Neural cell (in vitro differentiated cells): Measurements from ENCODE around the gene ABRAXAS1. TPM values are rescaled to one million over a fixed set of nuclear protein-coding genes. Genes with fewer than 3 reads are reported as not detected.
"Not testable (repeated sequence)": the region's sequence is repeated elsewhere in the genome, so short reads cannot be mapped to it uniquely, and the experiment has no call there.

Experiments used
- H2AFZ ChIP-seq: fragments of 200-600, 300-800 bp; sonication (generic), shearing (Covaris generic); 2 replicates; pipeline ENCODE4 v1.6.0; 2014; ENCODE audit warnings: low read depth, mild to moderate bottlenecking, antibody characterized with exemption, low read length, moderate library complexity
- H3F3A ChIP-seq: fragments of 200-600 bp; shearing (Covaris generic); 2 replicates; pipeline ENCODE4 v1.6.1; 2016; ENCODE audit warnings: mild to moderate bottlenecking, moderate library complexity, mixed read lengths, antibody characterized with exemption, low read length; ENCODE audit not compliant: insufficient read depth, poor library complexity, severe bottlenecking
- H3K27ac ChIP-seq: fragments of 200-600, 300-800 bp; sonication (generic), shearing (Covaris generic); 2 replicates; pipeline ENCODE4 v1.5.1; 2014; ENCODE audit warnings: mild to moderate bottlenecking, low read length, moderate library complexity
- H3K27me3 ChIP-seq: fragments of 300-800, 200-600 bp; sonication (generic), shearing (Covaris generic); 2 replicates; pipeline ENCODE4 v1.6.0; 2014; ENCODE audit warnings: mild to moderate bottlenecking, low read depth, low read length, moderate library complexity; ENCODE audit not compliant: insufficient read depth
- H3K36me3 ChIP-seq: fragments of 300-800, 200-600 bp; sonication (generic), shearing (Covaris generic); 2 replicates; pipeline ENCODE4 v1.5.1; 2014; ENCODE audit warnings: mild to moderate bottlenecking, antibody characterized with exemption, low read length, moderate library complexity; ENCODE audit not compliant: insufficient read depth
- H3K4me2 ChIP-seq: fragments of 300-800, 200-600 bp; sonication (generic), shearing (Covaris generic); 2 replicates; pipeline ENCODE4 v1.6.0; 2014; ENCODE audit warnings: mild to moderate bottlenecking, low read length
- H3K4me3 ChIP-seq: fragments of 300-800, 200-600 bp; sonication (generic), shearing (Covaris generic); 2 replicates; pipeline ENCODE4 v1.5.1; 2014; ENCODE audit warnings: mild to moderate bottlenecking, low read length, moderate library complexity
- H3K79me2 ChIP-seq: fragments of 200-600 bp; shearing (Covaris generic); replicated peaks from 2 replicates; pipeline ENCODE4 v1.6.0; 2014; ENCODE audit warnings: mild to moderate bottlenecking, low read length, moderate library complexity; ENCODE audit not compliant: insufficient read depth
- H3K9ac ChIP-seq: fragments of 300-800, 200-600 bp; sonication (generic), shearing (Covaris generic); 2 replicates; pipeline ENCODE4 v1.6.1; 2016; ENCODE audit warnings: mild to moderate bottlenecking, low read length, mixed read lengths
- H3K9me2 ChIP-seq: fragments of 200-600 bp; shearing (Covaris generic); 2 replicates; pipeline ENCODE4 v1.6.1; 2016; ENCODE audit warnings: mild to moderate bottlenecking, low read length, mixed read lengths; ENCODE audit not compliant: insufficient read depth
- H3K9me3 ChIP-seq: fragments of 200-600, 300-800 bp; sonication (generic), shearing (Covaris generic); 2 replicates; pipeline ENCODE4 v1.6.1; 2016; ENCODE audit warnings: mild to moderate bottlenecking, mixed run types, low read length, moderate library complexity, mixed read lengths
- H4K20me1 ChIP-seq: fragments of 200-600 bp; shearing (Covaris generic); 2 replicates; pipeline ENCODE4 v1.6.1; 2016; ENCODE audit warnings: mild to moderate bottlenecking, mixed run types; ENCODE audit not compliant: insufficient read depth
- EP300 ChIP-seq: fragments of 450-650 bp; conservative IDR thresholded peaks from 2 replicates; pipeline ENCODE4 v1.6.1; 2014; ENCODE audit warnings: antibody characterized with exemption, mild to moderate bottlenecking, moderate library complexity; ENCODE audit not compliant: poor library complexity, severe bottlenecking
- EZH2 ChIP-seq: fragments of 200-600, 300-800 bp; shearing (Covaris generic), sonication (generic); IDR thresholded peaks from 2 replicates; pipeline ENCODE4 v1.6.1; 2014; ENCODE audit warnings: antibody characterized with exemption, low read length, borderline replicate concordance, mild to moderate bottlenecking; ENCODE audit not compliant: insufficient read depth, poor library complexity, severe bottlenecking
- MXI1 ChIP-seq: fragments of 450-650 bp; conservative IDR thresholded peaks from 2 replicates; pipeline ENCODE4 v1.6.1; 2014; ENCODE audit warnings: antibody characterized with exemption, mild to moderate bottlenecking; ENCODE audit not compliant: poor library complexity, severe bottlenecking
- POLR2AphosphoS5 ChIP-seq: IDR thresholded peaks from 2 replicates; pipeline ENCODE4 v1.6.1; 2012
- RAD21 ChIP-seq: fragments of 450-650 bp; conservative IDR thresholded peaks from 2 replicates; pipeline ENCODE4 v1.6.1; 2014; ENCODE audit warnings: antibody characterized with exemption, mild to moderate bottlenecking, moderate library complexity
- REST ChIP-seq: IDR thresholded peaks from 2 replicates; pipeline ENCODE4 v1.6.1; 2012; ENCODE audit warnings: borderline replicate concordance
- SMC3 ChIP-seq: fragments of 450-650 bp; conservative IDR thresholded peaks from 2 replicates; pipeline ENCODE4 v1.6.1; 2014; ENCODE audit warnings: antibody characterized with exemption, mild to moderate bottlenecking, moderate library complexity; ENCODE audit not compliant: poor library complexity
- TAF1 ChIP-seq: IDR thresholded peaks from 2 replicates; pipeline ENCODE4 v1.6.1; 2012; ENCODE audit warnings: low read depth
- polyA plus RNA-seq: library from polyadenylated mRNA; depleted of rRNA; stranded (reverse); fragments of >200 nt; gene quantifications from 2 replicates; pipeline ENCODE4 v1.2.3, GENCODE V29; 2014
- TF ChIP-seq, protein P1 (sequence below): fragments of 450-650 bp; IDR thresholded peaks from 2 replicates; pipeline ENCODE4 v1.5.1; 2014; ENCODE audit warnings: antibody characterized with exemption, mild to moderate bottlenecking, moderate library complexity; ENCODE audit not compliant: poor library complexity, severe bottlenecking

ABRAXAS1 gene
- polyA plus RNA-seq, 1 donor from 2014 or later, result 1.1 TPM

DNA sequence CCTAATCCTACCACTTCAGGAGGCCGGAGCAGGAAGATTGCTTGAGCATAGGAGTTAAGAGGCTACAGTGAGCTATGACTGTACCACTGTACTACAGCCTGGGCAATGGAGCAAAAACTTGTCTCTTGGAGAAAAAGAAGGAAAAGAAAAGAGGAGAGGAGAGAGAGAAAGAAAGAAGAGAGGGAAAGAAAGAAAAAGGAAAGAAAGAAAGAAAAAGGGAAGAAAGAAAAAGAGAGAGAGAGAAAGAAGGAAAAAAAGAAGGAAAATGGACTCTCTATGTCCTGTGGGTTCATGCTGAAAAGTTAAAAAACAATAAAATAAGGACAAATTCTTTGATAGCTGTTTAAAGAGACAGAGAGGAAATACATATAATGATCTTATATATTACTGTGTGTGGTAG lies 13.3 kb upstream of the ABRAXAS1 start:
- H3K4me2 ChIP-seq, result no peak overlapping the region
- no peaks in the 10 kb centered on the region for H3K79me2 ChIP-seq
- H3K27me3 ChIP-seq, result no peaks in the 10 kb centered on the region
- H4K20me1 ChIP-seq, result no peaks in the 10 kb centered on the region
- no peaks in the 10 kb centered on the region for H3K9me2 ChIP-seq
- H3K4me3 ChIP-seq, result no peak overlapping the region
- no peak overlapping the region for H3K27ac ChIP-seq
- no peak overlapping the region for H2AFZ ChIP-seq
- H3F3A ChIP-seq, result no peaks in the 10 kb centered on the region
- H3K9ac ChIP-seq, result no peak overlapping the region
- TF ChIP-seq EZH2, result no peak
- TF ChIP-seq, protein P1, sequence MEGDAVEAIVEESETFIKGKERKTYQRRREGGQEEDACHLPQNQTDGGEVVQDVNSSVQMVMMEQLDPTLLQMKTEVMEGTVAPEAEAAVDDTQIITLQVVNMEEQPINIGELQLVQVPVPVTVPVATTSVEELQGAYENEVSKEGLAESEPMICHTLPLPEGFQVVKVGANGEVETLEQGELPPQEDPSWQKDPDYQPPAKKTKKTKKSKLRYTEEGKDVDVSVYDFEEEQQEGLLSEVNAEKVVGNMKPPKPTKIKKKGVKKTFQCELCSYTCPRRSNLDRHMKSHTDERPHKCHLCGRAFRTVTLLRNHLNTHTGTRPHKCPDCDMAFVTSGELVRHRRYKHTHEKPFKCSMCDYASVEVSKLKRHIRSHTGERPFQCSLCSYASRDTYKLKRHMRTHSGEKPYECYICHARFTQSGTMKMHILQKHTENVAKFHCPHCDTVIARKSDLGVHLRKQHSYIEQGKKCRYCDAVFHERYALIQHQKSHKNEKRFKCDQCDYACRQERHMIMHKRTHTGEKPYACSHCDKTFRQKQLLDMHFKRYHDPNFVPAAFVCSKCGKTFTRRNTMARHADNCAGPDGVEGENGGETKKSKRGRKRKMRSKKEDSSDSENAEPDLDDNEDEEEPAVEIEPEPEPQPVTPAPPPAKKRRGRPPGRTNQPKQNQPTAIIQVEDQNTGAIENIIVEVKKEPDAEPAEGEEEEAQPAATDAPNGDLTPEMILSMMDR, result no peak
- no peak for TF ChIP-seq MXI1
- no peak for TF ChIP-seq EP300
- TF ChIP-seq POLR2AphosphoS5, result no peak
- TF ChIP-seq SMC3, result no peak
- no peak for TF ChIP-seq TAF1
- no peak for TF ChIP-seq REST
- no peak for TF ChIP-seq RAD21
- no peaks in the 10 kb centered on the region for H3K9me3 ChIP-seq
- H3K36me3 ChIP-seq, result no peaks in the 10 kb centered on the region

GRCh38 chr4:83496085-83496917 lies 11.4 kb upstream of the ABRAXAS1 start:
- not testable (repeated sequence) for H3K9me3 ChIP-seq, H2AFZ ChIP-seq

More at GRCh38 chr4:83496085-83496917, 11.4 kb upstream of the ABRAXAS1 start:
- not testable (repeated sequence) for H3K9me2 ChIP-seq, H3F3A ChIP-seq, H4K20me1 ChIP-seq, H3K4me3 ChIP-seq, H3K27me3 ChIP-seq, H3K4me2 ChIP-seq, H3K9ac ChIP-seq, H3K27ac ChIP-seq, H3K79me2 ChIP-seq, H3K36me3 ChIP-seq
